Nephron (organoid): ENCODE data around the gene COG5.
"Not testable (repeated sequence)": the region's sequence is repeated elsewhere in the genome, so short reads cannot be mapped to it uniquely, and the experiment has no call there.

Experiments
- H3K27ac Mint-ChIP-seq, 3 experiments: 2 replicates each; pipeline ENCODE4 v1.8.0; 2020; ENCODE audit warnings: mixed read lengths in 3 of 3, mild to moderate bottlenecking in 2 of 3, moderate library complexity in 1 of 3
- H3K27me3 Mint-ChIP-seq: 2 replicates; pipeline ENCODE4 v1.8.0; 2021; ENCODE audit warnings: low read depth, mild to moderate bottlenecking, moderate library complexity, mixed read lengths
- H3K36me3 Mint-ChIP-seq: 2 replicates; pipeline ENCODE4 v1.8.0; 2020; ENCODE audit warnings: low read depth, mixed read lengths
- H3K4me1 Mint-ChIP-seq: 2 replicates; pipeline ENCODE4 v1.8.0; 2020; ENCODE audit warnings: mixed read lengths
- H3K4me3 Mint-ChIP-seq, 3 experiments: 2 replicates each; pipeline ENCODE4 v1.8.0; 2020; ENCODE audit warnings: mild to moderate bottlenecking in 3 of 3, mixed read lengths in 3 of 3, moderate library complexity in 2 of 3
- H3K9me3 Mint-ChIP-seq: 2 replicates; pipeline ENCODE4 v1.8.0; 2020; ENCODE audit warnings: mixed read lengths
- CTCF ChIP-seq, 3 experiments: fragments of 200-600 bp; sonication (generic); IDR thresholded peaks; one replicate each; pipeline ENCODE4 v1.5.0; 2021; ENCODE audit warnings: antibody characterized with exemption in 3 of 3; ENCODE audit not compliant: unreplicated experiment in 3 of 3

COG5 gene

GRCh38 chr7:107230334-107230733, 333.4 kb downstream of the COG5 start:
- no peaks in the 10 kb centered on the region for H3K9me3 Mint-ChIP-seq
- no peak overlapping the region for H3K4me3 Mint-ChIP-seq
- no peaks in the 10 kb centered on the region for H3K4me1 Mint-ChIP-seq
- peaks cover 3% of the 10 kb centered on the region for H3K36me3 Mint-ChIP-seq
- no peaks in the 10 kb centered on the region for H3K27me3 Mint-ChIP-seq
- no peak overlapping the region for H3K27ac Mint-ChIP-seq
- TF ChIP-seq CTCF (IDR thresholded peaks at IDR 0.05; ENCODE audit: unreplicated experiment in 3 of 3) = no peak

GRCh38 chr7:107228291-107228690, 335.4 kb downstream of the COG5 start:
- no peaks in the 10 kb centered on the region for H3K9me3 Mint-ChIP-seq
- H3K4me3 Mint-ChIP-seq = no peak overlapping the region
- TF ChIP-seq CTCF (IDR thresholded peaks at IDR 0.05; ENCODE audit: unreplicated experiment in 3 of 3) = no peak
- H3K27me3 Mint-ChIP-seq = no peaks in the 10 kb centered on the region
- H3K27ac Mint-ChIP-seq = no peak overlapping the region
- H3K36me3 Mint-ChIP-seq = no peaks in the 10 kb centered on the region
- peaks cover 13% of the 10 kb centered on the region for H3K4me1 Mint-ChIP-seq

GRCh38 chr7:107224374-107225223, 339.1 kb downstream of the COG5 start:
- Mint-ChIP-seq H3K4me1 (peaks cover 19% of the 10 kb centered on the region), H3K27me3 (peaks cover 4% of the 10 kb centered on the region), H3K4me3 (no peak overlapping the region), H3K9me3 (no peaks in the 10 kb centered on the region), H3K27ac (peak overlapping the region in 2 of 3 experiments; percentile 23 to 79), H3K36me3 (peaks cover 4% of the 10 kb centered on the region)
- TF ChIP-seq CTCF (IDR thresholded peaks at IDR 0.05; ENCODE audit: unreplicated experiment in 3 of 3) = no peak

- not testable (repeated sequence) for H3K9me3 Mint-ChIP-seq, H3K27ac Mint-ChIP-seq, H3K36me3 Mint-ChIP-seq, H3K27me3 Mint-ChIP-seq, H3K4me3 Mint-ChIP-seq
- peaks cover 19% of the 10 kb centered on the region for H3K4me1 Mint-ChIP-seq
Measured at GRCh38 chr7:107220806-107221205, 342.9 kb downstream of the COG5 start.

- Mint-ChIP-seq H3K4me3 (no peak overlapping the region), H3K27me3 (peaks cover 4% of the 10 kb centered on the region), H3K9me3 (peaks cover 5% of the 10 kb centered on the region), H3K4me1 (peaks cover 19% of the 10 kb centered on the region), H3K27ac (no peak overlapping the region), H3K36me3 (peaks cover 8% of the 10 kb centered on the region)
- no peak for TF ChIP-seq CTCF (IDR thresholded peaks at IDR 0.05; ENCODE audit: unreplicated experiment in 3 of 3)
Measured at GRCh38 chr7:107220356-107220755, 343.4 kb downstream of the COG5 start.

- TF ChIP-seq CTCF (IDR thresholded peaks at IDR 0.05; ENCODE audit: unreplicated experiment in 3 of 3) = no peak
- H3K36me3 Mint-ChIP-seq = peaks cover 13% of the 10 kb centered on the region
- no peak overlapping the region for H3K4me3 Mint-ChIP-seq
- peaks cover 4% of the 10 kb centered on the region for H3K27me3 Mint-ChIP-seq
- H3K27ac Mint-ChIP-seq = no peak overlapping the region
- peaks cover 16% of the 10 kb centered on the region for H3K4me1 Mint-ChIP-seq
- H3K9me3 Mint-ChIP-seq = peaks cover 7% of the 10 kb centered on the region
Measured at GRCh38 chr7:107219563-107220244, 344.0 kb downstream of the COG5 start.
